Measurements from ENCODE around the gene GUCY2C.

The GUCY2C gene

GRCh38 chr12:14681625-14682024 is 14.8 kb downstream of the GUCY2C start:
- H3K4me3 ChIP-seq (ENCODE audit: low read length, poor library complexity, severe bottlenecking): no peak overlapping the region
- H3F3A ChIP-seq (ENCODE audit: low read depth): no peaks in the 10 kb centered on the region
- H3K79me2 ChIP-seq (ENCODE audit: insufficient read depth, low read length): no peaks in the 10 kb centered on the region
- no peaks in the 10 kb centered on the region for H3K36me3 ChIP-seq (ENCODE audit: insufficient read depth, low read length)
- H3K9me2 ChIP-seq (replicated peaks; ENCODE audit: low read depth, low read length): no peaks in the 10 kb centered on the region
- H3K27me3 ChIP-seq (ENCODE audit: insufficient read depth, low read length, poor library complexity, severe bottlenecking): no peaks in the 10 kb centered on the region
- no peaks in the 10 kb centered on the region for H3K9me3 ChIP-seq (ENCODE audit: insufficient read depth, low read depth, low read length)
- H2AFZ ChIP-seq (ENCODE audit: low read length): no peak overlapping the region
- peak overlapping the region; percentile 25 for H3K4me2 ChIP-seq (ENCODE audit: low read depth, low read length, poor library complexity, severe bottlenecking)
- H4K20me1 ChIP-seq (ENCODE audit: insufficient read depth, low read length, poor library complexity, severe bottlenecking): no peaks in the 10 kb centered on the region
- no peak for TF ChIP-seq EZH2phosphoT487 (IDR thresholded peaks at IDR 0.05; ENCODE audit: borderline replicate concordance)
- no peak for TF ChIP-seq CTCF (conservative IDR thresholded peaks at IDR 0.05; ENCODE audit: low read length)
- H3K4me1 ChIP-seq (ENCODE audit: insufficient read depth, low read length, poor library complexity, severe bottlenecking): no peaks in the 10 kb centered on the region
- H3K9ac ChIP-seq (ENCODE audit: low read depth, low read length, poor library complexity, severe bottlenecking): no peak overlapping the region

- no peaks in the 10 kb centered on the region for H3K79me2 ChIP-seq (ENCODE audit: insufficient read depth, low read length)
- H3K9me3 ChIP-seq (ENCODE audit: insufficient read depth, low read depth, low read length): no peaks in the 10 kb centered on the region
- H3K4me2 ChIP-seq (ENCODE audit: low read depth, low read length, poor library complexity, severe bottlenecking): peak overlapping the region; percentile 25
- TF ChIP-seq CTCF (conservative IDR thresholded peaks at IDR 0.05; ENCODE audit: low read length): no peak
- TF ChIP-seq EZH2phosphoT487 (IDR thresholded peaks at IDR 0.05; ENCODE audit: borderline replicate concordance): no peak
- no peaks in the 10 kb centered on the region for H3K9me2 ChIP-seq (replicated peaks; ENCODE audit: low read depth, low read length)
- H3K4me3 ChIP-seq (ENCODE audit: low read length, poor library complexity, severe bottlenecking): no peak overlapping the region
- H3K36me3 ChIP-seq (ENCODE audit: insufficient read depth, low read length): no peaks in the 10 kb centered on the region
- H3F3A ChIP-seq (ENCODE audit: low read depth): no peaks in the 10 kb centered on the region
- H3K9ac ChIP-seq (ENCODE audit: low read depth, low read length, poor library complexity, severe bottlenecking): no peak overlapping the region
- no peaks in the 10 kb centered on the region for H3K27me3 ChIP-seq (ENCODE audit: insufficient read depth, low read length, poor library complexity, severe bottlenecking)
- H2AFZ ChIP-seq (ENCODE audit: low read length): no peak overlapping the region
- no peaks in the 10 kb centered on the region for H3K4me1 ChIP-seq (ENCODE audit: insufficient read depth, low read length, poor library complexity, severe bottlenecking)
- no peaks in the 10 kb centered on the region for H4K20me1 ChIP-seq (ENCODE audit: insufficient read depth, low read length, poor library complexity, severe bottlenecking)
Observed at GRCh38 chr12:14681190-14681589, 15.2 kb downstream of the GUCY2C start.

GRCh38 chr12:14678547-14679150 is 17.8 kb downstream of the GUCY2C start:
- Histone ChIP-seq H3F3A (ENCODE audit: low read depth) (no peaks in the 10 kb centered on the region), H3K27me3 (ENCODE audit: insufficient read depth, low read length, poor library complexity, severe bottlenecking) (no peaks in the 10 kb centered on the region), H3K79me2 (ENCODE audit: insufficient read depth, low read length) (no peaks in the 10 kb centered on the region), H3K4me3 (ENCODE audit: low read length, poor library complexity, severe bottlenecking) (no peak overlapping the region), H3K36me3 (ENCODE audit: insufficient read depth, low read length) (no peaks in the 10 kb centered on the region), H3K4me2 (ENCODE audit: low read depth, low read length, poor library complexity, severe bottlenecking) (no peak overlapping the region), H3K9ac (ENCODE audit: low read depth, low read length, poor library complexity, severe bottlenecking) (no peak overlapping the region), H3K9me3 (ENCODE audit: insufficient read depth, low read depth, low read length) (no peaks in the 10 kb centered on the region), H4K20me1 (ENCODE audit: insufficient read depth, low read length, poor library complexity, severe bottlenecking) (no peaks in the 10 kb centered on the region), H2AFZ (ENCODE audit: low read length) (no peak overlapping the region), H3K9me2 (replicated peaks; ENCODE audit: low read depth, low read length) (no peaks in the 10 kb centered on the region), H3K4me1 (ENCODE audit: insufficient read depth, low read length, poor library complexity, severe bottlenecking) (no peaks in the 10 kb centered on the region)
- TF ChIP-seq CTCF (conservative IDR thresholded peaks at IDR 0.05; ENCODE audit: low read length): no peak
- no peak for TF ChIP-seq EZH2phosphoT487 (IDR thresholded peaks at IDR 0.05; ENCODE audit: borderline replicate concordance)
